ENCODE measurements around the gene OVOL2.

- TF ChIP-seq CTCF (conservative IDR thresholded peaks at IDR 0.05; ENCODE audit: low read depth in 2 of 2) (no peak), EZH2 (IDR thresholded peaks at IDR 0.05; ENCODE audit: low read depth, unreplicated experiment) (no peak), POLR2AphosphoS5 (IDR thresholded peaks at IDR 0.05; ENCODE audit: low read depth) (no peak), ZNF331 (CRISPR knock-in tag; IDR thresholded peaks at IDR 0.05; ENCODE audit: low read depth) (no peak), STAT1 (IDR thresholded peaks at IDR 0.05; ENCODE audit: unreplicated experiment) (no peak)
- TF ChIP-seq, protein P1, sequence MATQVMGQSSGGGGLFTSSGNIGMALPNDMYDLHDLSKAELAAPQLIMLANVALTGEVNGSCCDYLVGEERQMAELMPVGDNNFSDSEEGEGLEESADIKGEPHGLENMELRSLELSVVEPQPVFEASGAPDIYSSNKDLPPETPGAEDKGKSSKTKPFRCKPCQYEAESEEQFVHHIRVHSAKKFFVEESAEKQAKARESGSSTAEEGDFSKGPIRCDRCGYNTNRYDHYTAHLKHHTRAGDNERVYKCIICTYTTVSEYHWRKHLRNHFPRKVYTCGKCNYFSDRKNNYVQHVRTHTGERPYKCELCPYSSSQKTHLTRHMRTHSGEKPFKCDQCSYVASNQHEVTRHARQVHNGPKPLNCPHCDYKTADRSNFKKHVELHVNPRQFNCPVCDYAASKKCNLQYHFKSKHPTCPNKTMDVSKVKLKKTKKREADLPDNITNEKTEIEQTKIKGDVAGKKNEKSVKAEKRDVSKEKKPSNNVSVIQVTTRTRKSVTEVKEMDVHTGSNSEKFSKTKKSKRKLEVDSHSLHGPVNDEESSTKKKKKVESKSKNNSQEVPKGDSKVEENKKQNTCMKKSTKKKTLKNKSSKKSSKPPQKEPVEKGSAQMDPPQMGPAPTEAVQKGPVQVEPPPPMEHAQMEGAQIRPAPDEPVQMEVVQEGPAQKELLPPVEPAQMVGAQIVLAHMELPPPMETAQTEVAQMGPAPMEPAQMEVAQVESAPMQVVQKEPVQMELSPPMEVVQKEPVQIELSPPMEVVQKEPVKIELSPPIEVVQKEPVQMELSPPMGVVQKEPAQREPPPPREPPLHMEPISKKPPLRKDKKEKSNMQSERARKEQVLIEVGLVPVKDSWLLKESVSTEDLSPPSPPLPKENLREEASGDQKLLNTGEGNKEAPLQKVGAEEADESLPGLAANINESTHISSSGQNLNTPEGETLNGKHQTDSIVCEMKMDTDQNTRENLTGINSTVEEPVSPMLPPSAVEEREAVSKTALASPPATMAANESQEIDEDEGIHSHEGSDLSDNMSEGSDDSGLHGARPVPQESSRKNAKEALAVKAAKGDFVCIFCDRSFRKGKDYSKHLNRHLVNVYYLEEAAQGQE (IDR thresholded peaks at IDR 0.05; ENCODE audit: unreplicated experiment): no peak
Measured at GRCh38 chr20:18093388-18093787, 35.7 kb upstream of the OVOL2 start.
